Measurements from ENCODE around the gene PTH2R. TPM values are rescaled to one million over a fixed set of nuclear protein-coding genes. Genes with fewer than 3 reads are reported as not detected.
A peak's percentile ranks its signal among the peaks of the same experiment; 100 is the strongest.

Gene PTH2R
- not detected for total RNA-seq

GRCh38 chr2:208406474-208407451 lies at the start of gene PTH2R:
PTH2R (plus strand) TSS chr2:208406792; CDS start chr2:208407044, 252 bp downstream.
- no peaks in the 10 kb centered on the region for H3K36me3 ChIP-seq
- peaks cover 0 to 17% of the 10 kb centered on the region in 2 donors for H3K27me3 ChIP-seq
- no peaks in the 10 kb centered on the region for H3K9me3 ChIP-seq
- H3K4me3 ChIP-seq = peak within 1 kb of the TSS in 2 of 4 donors; percentile 3 to 30
- no peak within 1 kb of the TSS for H3K27ac ChIP-seq
- TF ChIP-seq POLR2A (IDR thresholded peaks at IDR 0.05) = no peak
- no peak for TF ChIP-seq CTCF (IDR thresholded peaks at IDR 0.05)
- DNase-seq = peak in 1 of 3 donors; percentile 46
- peaks cover 0 to 10% (median 3%) of the 10 kb centered on the region in 4 donors for H3K4me1 ChIP-seq

GRCh38 chr2:208356846-208357574 lies 49.6 kb upstream of the PTH2R start:
- Histone ChIP-seq H3K27ac (no peak overlapping the region), H3K9me3 (no peaks in the 10 kb centered on the region), H3K4me3 (no peak overlapping the region), H3K27me3 (no peaks in the 10 kb centered on the region), H3K4me1 (no peaks in the 10 kb centered on the region), H3K36me3 (peaks cover 0 to 34% (median 0%) of the 10 kb centered on the region in 3 donors)
- no peak for TF ChIP-seq CTCF (IDR thresholded peaks at IDR 0.05)
- TF ChIP-seq POLR2A (IDR thresholded peaks at IDR 0.05) = no peak
- no peak for DNase-seq

GRCh38 chr2:208358758-208359631 lies 47.6 kb upstream of the PTH2R start:
- no peak for TF ChIP-seq POLR2A (IDR thresholded peaks at IDR 0.05)
- TF ChIP-seq CTCF (IDR thresholded peaks at IDR 0.05) = no peak
- H3K27ac ChIP-seq = no peak overlapping the region
- no peak overlapping the region for H3K4me3 ChIP-seq
- DNase-seq = no peak
- H3K27me3 ChIP-seq = no peaks in the 10 kb centered on the region
- peaks cover 0 to 14% (median 0%) of the 10 kb centered on the region in 3 donors for H3K36me3 ChIP-seq
- H3K4me1 ChIP-seq = no peaks in the 10 kb centered on the region
- no peaks in the 10 kb centered on the region for H3K9me3 ChIP-seq

GRCh38 chr2:208359632-208359986 lies 47.0 kb upstream of the PTH2R start:
- TF ChIP-seq CTCF (IDR thresholded peaks at IDR 0.05) = no peak
- TF ChIP-seq POLR2A (IDR thresholded peaks at IDR 0.05) = no peak
- Histone ChIP-seq H3K4me3 (no peak overlapping the region), H3K9me3 (no peaks in the 10 kb centered on the region), H3K27me3 (no peaks in the 10 kb centered on the region), H3K36me3 (peaks cover 0 to 8% (median 0%) of the 10 kb centered on the region in 3 donors), H3K27ac (no peak overlapping the region), H3K4me1 (no peaks in the 10 kb centered on the region)
- DNase-seq = no peak

Data from Peyer's patch (tissue), 4 donors.